ENCODE data around the gene OR2A12. TPM values are rescaled to one million over a fixed set of nuclear protein-coding genes. Genes with fewer than 3 reads are reported as not detected.

OR2A12 gene
- polyA plus RNA-seq, 2 of the 4 experiments (the other 2 are of a cell fraction) = not detected

- ChIA-PET POLR2A (no interaction called here), CTCF (no interaction called here)
- FAIRE-seq = no peak
- no peak for TF ChIP-seq POLR2AphosphoS2 (conservative IDR thresholded peaks at IDR 0.05; ENCODE audit: low read length)
- TF ChIP-seq CBX2 (IDR thresholded peaks at IDR 0.05; ENCODE audit: borderline replicate concordance, low read depth) = no peak
- no peak for TF ChIP-seq NR3C1 (IDR thresholded peaks at IDR 0.05)
- TF ChIP-seq POLR2A (IDR thresholded peaks at IDR 0.05; ENCODE audit: low read length) = no peak
- TF ChIP-seq, protein P1, sequence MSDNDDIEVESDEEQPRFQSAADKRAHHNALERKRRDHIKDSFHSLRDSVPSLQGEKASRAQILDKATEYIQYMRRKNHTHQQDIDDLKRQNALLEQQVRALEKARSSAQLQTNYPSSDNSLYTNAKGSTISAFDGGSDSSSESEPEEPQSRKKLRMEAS (IDR thresholded peaks at IDR 0.05) = no peak
- no peak for TF ChIP-seq FOSL2 (IDR thresholded peaks at IDR 0.05)
- TF ChIP-seq FOSL2 (CRISPR knock-in tag; IDR thresholded peaks at IDR 0.05) = no peak
- no peak for TF ChIP-seq CEBPB (IDR thresholded peaks at IDR 0.05)
- no peak for TF ChIP-seq JUN (IDR thresholded peaks at IDR 0.05)
- TF ChIP-seq CHD4 (IDR thresholded peaks at IDR 0.05; ENCODE audit: borderline replicate concordance) = no peak
- no peak for TF ChIP-seq KDM1A (IDR thresholded peaks at IDR 0.05; ENCODE audit: low read depth)
- no peak for TF ChIP-seq CBX8 (IDR thresholded peaks at IDR 0.05)
- no peak for TF ChIP-seq ZC3H11A (IDR thresholded peaks at IDR 0.05)
- no peak for TF ChIP-seq REST (IDR thresholded peaks at IDR 0.05)
- no peak for TF ChIP-seq FOXS1 (CRISPR knock-in tag; IDR thresholded peaks at IDR 0.05)
- no peak for TF ChIP-seq CTCF (IDR thresholded peaks at IDR 0.05)
- no peak for TF ChIP-seq CHD2 (IDR thresholded peaks at IDR 0.05; ENCODE audit: low read length, partially characterized antibody)
- 12% methylated on average over 5 of the region's 5 CpGs for WGBS (ENCODE audit: missing lambda C conversion rate)
- H3K4me1 ChIP-seq = no peaks in the 10 kb centered on the region
- DNase-seq (ENCODE audit: low read depth in 1 of 2, low spot score in 1 of 2) = no peak
- H3K27ac ChIP-seq = no peak overlapping the region
- no peaks in the 10 kb centered on the region for H3K9me3 ChIP-seq
- no peak overlapping the region for H3K4me2 ChIP-seq
- ATAC-seq = no peak
- no peak overlapping the region for H3K4me3 ChIP-seq
Measured at GRCh38 chr7:144110272-144110671, 24.2 kb downstream of the OR2A12 start.

DNA sequence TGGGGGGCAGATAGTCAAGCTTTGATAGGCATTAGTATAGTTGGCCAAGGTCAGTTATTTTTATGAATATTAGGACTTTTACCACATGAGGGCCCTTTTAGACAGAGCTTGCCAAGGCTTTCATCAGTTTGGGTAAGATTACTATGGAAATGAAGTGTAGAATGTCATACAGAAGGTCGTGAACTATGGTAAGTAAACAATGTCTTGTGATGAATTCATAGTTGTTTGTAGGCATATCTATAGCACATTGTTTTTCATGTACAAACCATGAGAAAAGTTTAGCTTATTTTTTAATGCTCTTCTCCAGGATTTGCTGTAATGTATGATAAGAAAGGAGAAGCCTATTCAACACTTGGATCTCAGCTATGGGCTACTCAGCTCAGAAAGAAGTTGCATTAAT is 27.6 kb downstream of the OR2A12 start:
- Histone ChIP-seq H3K9me3 (no peaks in the 10 kb centered on the region), H3K4me1 (no peaks in the 10 kb centered on the region), H3K4me3 (no peak overlapping the region), H3K27ac (no peak overlapping the region), H3K4me2 (no peak overlapping the region)
- no peak for ATAC-seq
- TF ChIP-seq JUNB (IDR thresholded peaks at IDR 0.05) (no peak), RFX5 (IDR thresholded peaks at IDR 0.05) (no peak), FOSL2 (IDR thresholded peaks at IDR 0.05) (no peak), FOSL2 (CRISPR knock-in tag; IDR thresholded peaks at IDR 0.05) (no peak), BCL3 (IDR thresholded peaks at IDR 0.05) (no peak), FOXS1 (CRISPR knock-in tag; IDR thresholded peaks at IDR 0.05) (no peak), RARB (CRISPR knock-in tag; IDR thresholded peaks at IDR 0.05) (no peak), POLR2AphosphoS2 (conservative IDR thresholded peaks at IDR 0.05; ENCODE audit: low read length) (no peak)
- TF ChIP-seq, protein P2, sequence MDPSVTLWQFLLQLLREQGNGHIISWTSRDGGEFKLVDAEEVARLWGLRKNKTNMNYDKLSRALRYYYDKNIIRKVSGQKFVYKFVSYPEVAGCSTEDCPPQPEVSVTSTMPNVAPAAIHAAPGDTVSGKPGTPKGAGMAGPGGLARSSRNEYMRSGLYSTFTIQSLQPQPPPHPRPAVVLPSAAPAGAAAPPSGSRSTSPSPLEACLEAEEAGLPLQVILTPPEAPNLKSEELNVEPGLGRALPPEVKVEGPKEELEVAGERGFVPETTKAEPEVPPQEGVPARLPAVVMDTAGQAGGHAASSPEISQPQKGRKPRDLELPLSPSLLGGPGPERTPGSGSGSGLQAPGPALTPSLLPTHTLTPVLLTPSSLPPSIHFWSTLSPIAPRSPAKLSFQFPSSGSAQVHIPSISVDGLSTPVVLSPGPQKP (IDR thresholded peaks at IDR 0.05; ENCODE audit: low read depth, low read length) = no peak
- ChIA-PET POLR2A (no interaction called here), CTCF (no interaction called here)
- 0% methylated on average over 1 of the region's 1 CpG for WGBS (ENCODE audit: missing lambda C conversion rate)
- no peak for FAIRE-seq
- no peak for DNase-seq (ENCODE audit: low read depth in 1 of 2, low spot score in 1 of 2)

Measured in A549 (cell line).